T-helper 9 cell (primary cell): ENCODE measurements around the gene ORMDL2.
"Not testable (repeated sequence)": the region's sequence is repeated elsewhere in the genome, so short reads cannot be mapped to it uniquely, and the experiment has no call there.

Source experiments
- DNase-seq: peaks from one replicate; pipeline ENCODE4 v3.0.0-alpha.2; 2020

The ORMDL2 gene

DNA sequence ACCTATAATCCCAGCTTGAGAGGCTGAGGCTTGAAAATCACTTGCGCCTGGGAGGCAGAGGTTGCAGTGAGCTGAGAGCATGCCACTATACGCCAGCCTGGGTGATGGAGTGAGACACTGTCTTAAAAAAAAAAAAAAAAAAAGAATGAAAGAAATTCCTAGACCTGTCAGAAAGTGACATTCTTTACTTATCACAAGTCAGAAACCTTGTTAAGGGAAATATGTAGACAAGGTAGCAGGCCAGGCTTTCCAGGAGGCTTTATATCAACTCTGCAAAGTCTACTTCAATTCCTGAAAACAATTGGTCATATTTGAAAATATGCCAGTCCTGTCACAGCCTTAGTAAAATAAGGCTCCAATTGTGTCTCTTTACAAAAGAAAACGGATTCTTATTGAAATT lies 44.0 kb downstream of the ORMDL2 start:
- no peak for DNase-seq

GRCh38 chr12:55862286-55862685 lies 44.4 kb downstream of the ORMDL2 start:
- DNase-seq = no peak

DNA sequence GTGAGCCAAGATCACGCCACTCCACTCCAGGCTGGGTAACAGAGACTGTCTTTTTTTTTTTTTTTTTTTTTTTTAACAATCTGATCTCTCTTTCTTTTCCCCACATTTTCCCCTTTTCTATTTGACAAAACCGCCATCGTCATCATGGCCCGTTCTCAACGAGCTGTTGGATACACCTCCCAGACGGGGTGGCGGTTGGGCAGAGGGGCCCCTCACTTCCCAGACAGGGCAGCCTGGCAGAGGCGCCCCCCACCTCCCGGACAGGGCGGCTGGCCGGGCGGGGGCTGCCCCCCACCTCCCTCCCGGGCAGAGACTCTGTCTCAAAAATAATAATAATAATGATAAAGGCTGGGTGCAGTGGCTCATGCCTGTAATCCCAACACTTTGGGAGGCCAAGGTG lies 45.1 kb downstream of the ORMDL2 start:
- DNase-seq = not testable (repeated sequence)

GRCh38 chr12:55865327-55865726 lies 47.5 kb downstream of the ORMDL2 start:
- no peak for DNase-seq

DNA sequence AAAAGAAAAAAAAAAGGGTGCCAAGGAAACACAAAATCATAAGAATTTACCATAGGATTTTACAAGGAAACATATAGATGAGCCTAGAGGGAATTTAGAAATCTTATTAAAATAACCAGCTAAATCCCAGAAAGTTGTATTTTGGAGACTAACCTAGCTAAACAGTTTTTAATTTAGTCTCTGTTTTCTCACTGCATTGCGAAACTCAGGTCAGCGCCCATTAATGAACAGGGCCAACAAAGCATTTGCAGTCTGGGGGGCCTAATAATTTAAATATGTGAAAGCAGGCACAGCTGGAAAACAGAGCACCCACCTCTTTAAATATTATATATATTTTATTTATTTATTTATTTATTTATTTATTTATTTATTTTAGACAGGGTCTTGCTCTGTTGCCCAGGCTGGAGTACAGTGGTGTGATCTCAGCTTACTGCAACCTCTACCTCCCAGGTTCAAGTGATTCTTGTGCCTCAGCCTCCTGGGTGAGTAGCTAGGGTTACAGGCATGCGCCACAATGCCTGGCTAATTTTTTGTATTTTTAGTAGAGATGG lies 48.7 kb downstream of the ORMDL2 start:
- DNase-seq = not testable (repeated sequence)
